ENCODE data around the gene RNPEP.

Gene RNPEP

GRCh38 chr1:202012544-202013478 is 30.4 kb downstream of the RNPEP start:
- H3K9me3 ChIP-seq (ENCODE audit: control insufficient read depth, insufficient read depth, low read length): no peaks in the 10 kb centered on the region
- 0 out of 2 replicates have a peak, but pooled peaks cover 3% of the 10 kb centered on the region for H4K20me1 ChIP-seq (ENCODE audit: control insufficient read depth, insufficient read depth, low read depth, low read length)
- H3K79me2 ChIP-seq (ENCODE audit: control insufficient read depth, low read length): no peaks in the 10 kb centered on the region
- H3K27ac ChIP-seq (ENCODE audit: low read depth, low read length): no peak overlapping the region
- H3K4me2 ChIP-seq (ENCODE audit: low read length): no peak overlapping the region
- peaks cover 10% of the 10 kb centered on the region for H3K4me1 ChIP-seq (ENCODE audit: control insufficient read depth, low read length)
- H3K4me3 ChIP-seq (ENCODE audit: low read length): no peak overlapping the region
- no peaks in the 10 kb centered on the region for H3K9me2 ChIP-seq (replicated peaks; ENCODE audit: control insufficient read depth, low read length)
- H3F3A ChIP-seq (ENCODE audit: control insufficient read depth, insufficient read depth): no peaks in the 10 kb centered on the region
- H3K27me3 ChIP-seq (ENCODE audit: control insufficient read depth, low read length): 0 out of 2 replicates have a peak, but pooled peaks cover 2% of the 10 kb centered on the region
- TF ChIP-seq CTCF (IDR thresholded peaks at IDR 0.05; ENCODE audit: low read depth, low read length, poor library complexity, severe bottlenecking) (no peak), EZH2phosphoT487 (IDR thresholded peaks at IDR 0.05; ENCODE audit: borderline replicate concordance, low read length) (no peak)
- H3K36me3 ChIP-seq (ENCODE audit: control insufficient read depth, low read length): no peaks in the 10 kb centered on the region

DNA sequence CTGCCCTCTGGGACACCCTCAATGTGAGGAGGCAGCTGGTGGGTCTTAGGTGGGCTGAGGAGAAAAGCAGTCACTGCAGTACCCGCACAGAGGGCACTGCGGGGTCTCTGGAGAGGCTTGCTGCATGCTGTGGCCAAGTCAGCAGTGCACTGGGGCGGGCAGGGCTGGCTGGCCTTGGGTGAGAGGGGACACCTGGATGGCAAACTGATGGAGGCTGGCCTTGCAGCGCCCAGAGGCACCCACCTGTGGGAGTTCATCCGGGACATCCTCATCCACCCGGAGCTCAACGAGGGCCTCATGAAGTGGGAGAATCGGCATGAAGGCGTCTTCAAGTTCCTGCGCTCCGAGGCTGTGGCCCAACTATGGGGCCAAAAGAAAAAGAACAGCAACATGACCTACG is 31.2 kb downstream of the RNPEP start:
- Histone ChIP-seq H3K9me3 (ENCODE audit: control insufficient read depth, insufficient read depth, low read length) (no peaks in the 10 kb centered on the region), H3K79me2 (ENCODE audit: control insufficient read depth, low read length) (no peaks in the 10 kb centered on the region), H3K36me3 (ENCODE audit: control insufficient read depth, low read length) (no peaks in the 10 kb centered on the region), H3K9me2 (replicated peaks; ENCODE audit: control insufficient read depth, low read length) (no peaks in the 10 kb centered on the region), H3K27me3 (ENCODE audit: control insufficient read depth, low read length) (0 out of 2 replicates have a peak, but pooled peaks cover 2% of the 10 kb centered on the region), H3F3A (ENCODE audit: control insufficient read depth, insufficient read depth) (no peaks in the 10 kb centered on the region), H3K4me1 (ENCODE audit: control insufficient read depth, low read length) (peaks cover 10% of the 10 kb centered on the region), H3K4me3 (ENCODE audit: low read length) (no peak overlapping the region), H3K27ac (ENCODE audit: low read depth, low read length) (no peak overlapping the region), H3K4me2 (ENCODE audit: low read length) (no peak overlapping the region), H4K20me1 (ENCODE audit: control insufficient read depth, insufficient read depth, low read depth, low read length) (0 out of 2 replicates have a peak, but pooled peaks cover 3% of the 10 kb centered on the region)
- TF ChIP-seq CTCF (IDR thresholded peaks at IDR 0.05; ENCODE audit: low read depth, low read length, poor library complexity, severe bottlenecking) (no peak), EZH2phosphoT487 (IDR thresholded peaks at IDR 0.05; ENCODE audit: borderline replicate concordance, low read length) (no peak)

- Histone ChIP-seq H3K9me2 (replicated peaks; ENCODE audit: control insufficient read depth, low read length) (no peaks in the 10 kb centered on the region), H3K27me3 (ENCODE audit: control insufficient read depth, low read length) (0 out of 2 replicates have a peak, but pooled peaks cover 2% of the 10 kb centered on the region), H3K79me2 (ENCODE audit: control insufficient read depth, low read length) (no peaks in the 10 kb centered on the region), H3K27ac (ENCODE audit: low read depth, low read length) (no peak overlapping the region), H4K20me1 (ENCODE audit: control insufficient read depth, insufficient read depth, low read depth, low read length) (0 out of 2 replicates have a peak, but pooled peaks cover 3% of the 10 kb centered on the region), H3K4me3 (ENCODE audit: low read length) (no peak overlapping the region), H3K36me3 (ENCODE audit: control insufficient read depth, low read length) (no peaks in the 10 kb centered on the region), H3F3A (ENCODE audit: control insufficient read depth, insufficient read depth) (no peaks in the 10 kb centered on the region), H3K9me3 (ENCODE audit: control insufficient read depth, insufficient read depth, low read length) (no peaks in the 10 kb centered on the region), H3K4me2 (ENCODE audit: low read length) (no peak overlapping the region), H3K4me1 (ENCODE audit: control insufficient read depth, low read length) (peaks cover 10% of the 10 kb centered on the region)
- TF ChIP-seq EZH2phosphoT487 (IDR thresholded peaks at IDR 0.05; ENCODE audit: borderline replicate concordance, low read length) (no peak), CTCF (IDR thresholded peaks at IDR 0.05; ENCODE audit: low read depth, low read length, poor library complexity, severe bottlenecking) (no peak)
Measured at GRCh38 chr1:202014060-202014459, 31.6 kb downstream of the RNPEP start.

All from DOHH2 (cell line).